ENCODE data around the gene BHLHE40.

BHLHE40 gene

DNA sequence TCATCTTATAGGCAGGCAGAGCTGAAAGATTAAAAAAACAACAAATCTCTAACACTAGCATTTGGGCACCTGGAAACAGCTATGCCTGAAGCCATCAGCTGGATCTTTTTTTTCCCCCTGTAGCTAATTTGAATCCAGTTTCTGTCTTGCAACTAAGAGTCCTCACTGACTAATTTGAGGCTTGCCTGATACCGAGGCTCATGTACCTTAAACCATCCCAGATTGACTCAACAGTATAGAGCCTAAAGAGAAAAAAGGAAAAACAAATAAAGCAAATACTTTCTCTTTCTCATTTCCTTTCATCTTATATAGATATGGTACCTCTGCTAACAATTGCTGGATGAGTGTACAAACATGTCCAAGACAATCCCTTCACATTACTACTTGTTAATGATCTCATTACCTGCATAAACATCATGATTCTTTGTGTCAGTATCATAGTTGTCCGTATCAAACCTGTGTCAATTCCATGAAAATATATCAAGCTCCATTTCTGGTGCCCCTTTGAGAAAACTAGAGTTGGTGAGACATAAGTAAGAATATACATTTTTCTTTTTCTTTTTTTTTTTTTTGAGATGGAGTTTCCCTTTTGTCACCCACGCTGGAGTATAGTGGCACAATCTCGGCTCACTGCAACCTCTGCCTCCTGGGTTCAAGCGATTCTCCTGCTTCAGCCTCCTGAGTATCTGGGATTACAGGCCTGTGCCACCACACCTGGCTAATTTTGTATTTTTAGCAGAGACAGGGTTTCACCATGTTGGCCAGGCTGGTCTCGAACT is 43.1 kb downstream of the BHLHE40 start:
- no peak for TF ChIP-seq CTCF (IDR thresholded peaks at IDR 0.05; ENCODE audit: borderline replicate concordance, control extremely low read depth, extremely low read depth, insufficient read depth, missing control alignments)
- DNase-seq (ENCODE audit: low spot score), result peak; percentile 80
- in situ Hi-C loops (cut with MboI; ENCODE audit: low sequenced_read_pairs, unreplicated experiment), result no loop called here

DNA sequence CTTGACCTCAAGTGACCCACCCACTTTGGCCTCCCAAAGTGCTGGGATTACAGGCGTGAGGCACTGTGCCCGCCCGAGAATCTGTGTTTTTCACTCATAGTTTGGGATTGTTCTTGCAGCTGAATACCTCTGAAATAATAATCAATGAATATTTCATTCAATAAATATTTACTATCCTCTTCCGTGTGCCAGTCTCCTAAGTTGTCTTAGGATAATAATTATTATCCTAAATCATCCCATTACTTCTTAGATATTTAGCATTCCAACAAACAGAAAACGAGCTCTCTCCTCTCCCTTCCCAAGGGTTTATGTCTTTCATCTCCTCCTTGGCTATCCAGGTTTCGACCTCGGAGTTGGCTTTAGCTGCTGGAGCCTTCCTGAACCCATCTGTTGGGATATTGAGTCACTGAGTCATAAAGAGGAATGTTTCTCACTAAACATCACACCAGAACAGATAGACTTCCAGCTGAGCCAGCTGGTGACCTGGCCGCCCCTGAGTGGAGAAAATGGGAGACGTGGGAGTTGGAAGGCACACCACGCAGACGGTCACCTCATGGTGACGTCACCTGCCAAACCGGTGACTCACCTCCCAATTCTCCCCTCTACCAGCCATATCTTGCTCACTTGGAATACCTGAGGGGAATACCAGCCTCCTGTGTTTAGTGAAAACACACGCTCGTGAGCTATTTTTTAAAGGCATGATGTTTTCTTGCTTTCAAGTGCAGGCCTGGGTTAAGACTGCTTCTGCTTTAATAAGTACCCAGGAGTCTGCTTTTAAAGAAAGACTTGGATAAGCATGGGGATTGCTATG is 43.9 kb downstream of the BHLHE40 start:
- TF ChIP-seq CTCF (IDR thresholded peaks at IDR 0.05; ENCODE audit: borderline replicate concordance, control extremely low read depth, extremely low read depth, insufficient read depth, missing control alignments), result no peak
- no peak for DNase-seq (ENCODE audit: low spot score)
- in situ Hi-C loops (cut with MboI; ENCODE audit: low sequenced_read_pairs, unreplicated experiment), result no loop called here

DNA sequence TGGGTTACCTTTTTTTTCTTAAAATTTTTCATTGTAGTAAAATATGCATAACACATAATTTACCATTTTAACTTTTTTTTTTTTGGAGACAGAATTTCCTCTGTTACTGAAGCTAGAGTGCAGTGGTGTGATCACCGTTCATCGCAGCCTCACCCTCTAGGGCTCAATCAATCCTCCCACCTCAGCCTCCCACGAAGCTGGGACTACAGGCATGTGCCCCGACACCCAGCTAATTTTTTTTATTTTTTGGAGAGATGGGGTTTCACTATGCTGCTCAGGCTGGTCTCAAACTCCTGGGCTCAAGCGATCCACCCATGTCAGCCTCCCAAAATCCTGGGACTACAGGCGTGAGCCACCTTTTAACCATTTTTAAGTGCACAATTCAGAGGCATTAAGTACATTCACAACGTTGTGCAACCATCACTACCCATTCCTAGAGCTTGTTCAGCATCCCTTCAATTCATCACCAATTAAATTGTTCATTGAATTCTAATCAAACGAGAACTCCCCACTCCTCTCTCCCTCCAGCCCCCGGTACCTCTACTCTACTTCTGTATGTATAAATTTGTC is 44.6 kb downstream of the BHLHE40 start:
- in situ Hi-C loops (cut with MboI; ENCODE audit: low sequenced_read_pairs, unreplicated experiment), result no loop called here
- no peak for TF ChIP-seq CTCF (IDR thresholded peaks at IDR 0.05; ENCODE audit: borderline replicate concordance, control extremely low read depth, extremely low read depth, insufficient read depth, missing control alignments)
- DNase-seq (ENCODE audit: low spot score), result no peak

GRCh38 chr3:5026046-5026362 is 46.8 kb downstream of the BHLHE40 start:
- no peak for DNase-seq (ENCODE audit: low spot score)
- no peak for TF ChIP-seq CTCF (IDR thresholded peaks at IDR 0.05; ENCODE audit: borderline replicate concordance, control extremely low read depth, extremely low read depth, insufficient read depth, missing control alignments)
- in situ Hi-C loops (cut with MboI; ENCODE audit: low sequenced_read_pairs, unreplicated experiment), result no loop called here

DNA sequence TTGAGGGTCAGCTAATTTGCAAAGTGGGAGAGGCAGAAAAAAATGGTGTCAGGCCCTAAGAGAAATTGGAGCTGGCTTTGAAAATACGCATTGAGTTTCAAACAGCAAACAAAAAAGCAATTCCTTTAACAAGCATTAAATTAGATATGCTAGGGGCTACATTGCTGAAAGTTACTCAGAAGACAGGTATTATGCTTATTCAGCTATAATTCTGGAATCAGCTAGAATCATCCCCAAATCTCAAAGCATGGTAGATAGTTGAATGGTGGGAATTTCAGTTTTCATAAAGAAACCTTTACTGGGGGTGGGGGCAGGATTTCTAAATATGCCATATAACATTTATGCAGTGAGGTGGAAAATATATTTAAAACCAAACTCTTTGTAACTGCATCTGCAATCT is 50.5 kb downstream of the BHLHE40 start:
- no peak for TF ChIP-seq CTCF (IDR thresholded peaks at IDR 0.05; ENCODE audit: borderline replicate concordance, control extremely low read depth, extremely low read depth, insufficient read depth, missing control alignments)
- in situ Hi-C loops (cut with MboI; ENCODE audit: low sequenced_read_pairs, unreplicated experiment), result no loop called here
- no peak for DNase-seq (ENCODE audit: low spot score)

DNA sequence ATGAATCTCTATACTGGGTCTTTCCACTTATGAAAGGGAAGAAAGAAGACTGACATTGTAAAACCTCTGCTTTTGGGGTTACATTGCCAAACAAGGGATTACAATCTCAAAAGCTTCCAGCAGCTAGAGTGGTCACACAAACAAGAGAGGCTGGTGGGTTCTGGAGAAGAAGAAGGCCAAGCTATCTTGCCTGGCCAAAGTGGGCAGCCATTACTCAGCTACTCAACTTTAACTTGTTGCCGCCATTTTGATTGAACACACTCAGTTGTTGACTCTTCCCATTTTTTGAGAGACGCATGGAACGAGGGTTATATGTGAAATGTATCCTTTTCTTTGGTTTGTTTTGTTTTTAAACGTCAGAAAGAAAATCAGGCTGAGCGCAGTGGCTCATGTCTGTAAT is 50.9 kb downstream of the BHLHE40 start:
- TF ChIP-seq CTCF (IDR thresholded peaks at IDR 0.05; ENCODE audit: borderline replicate concordance, control extremely low read depth, extremely low read depth, insufficient read depth, missing control alignments), result no peak
- in situ Hi-C loops (cut with MboI; ENCODE audit: low sequenced_read_pairs, unreplicated experiment), result no loop called here
- DNase-seq (ENCODE audit: low spot score), result no peak
